ENCODE results near the gene ARMH3.

- TF ChIP-seq EZH2 (IDR thresholded peaks at IDR 0.05; ENCODE audit: low read depth) (no peak), CTCF (conservative IDR thresholded peaks at IDR 0.05) (no peak)
Measured at GRCh38 chr10:102066399-102067088, 10.6 kb upstream of the ARMH3 start.

All from PC-9 (cell line).